HEK293 (cell line): ENCODE results near the gene KIF23.
A peak's percentile ranks its signal among the peaks of the same experiment; 100 is the strongest.

Source experiments
- CTCF ChIA-PET: fragments of 350-600 bp; formaldehyde crosslinking; extraction: SDS; loops from one replicate; lab custom pipeline; 2021; ENCODE audit warnings: antibody characterized with exemption; lab: Yijun Ruan, JAX
- POLR2A ChIA-PET: fragments of 300-600 bp; formaldehyde crosslinking; extraction: SDS; loops from one replicate; lab custom pipeline; 2020; ENCODE audit warnings: antibody characterized with exemption, inconsistent platforms; lab: Yijun Ruan, JAX
- H3K27ac ChIP-seq: fragments of 200-500 bp; sonication (Bioruptor generic); 2 replicates; pipeline ENCODE4 v1.5.1; 2014; ENCODE audit warnings: low read depth, low read length, control low read depth, inconsistent platforms; ENCODE audit errors: extremely low read depth
- H3K36me3 ChIP-seq, 2 experiments: fragments of 200-500 bp in 1 of 2; sonication (Bioruptor generic) in 1 of 2; 1 replicate in 1 of 2; 2 replicates in 1 of 2; pipeline ENCODE4 v1.5.1; 2014 to 2017; ENCODE audit warnings: inconsistent platforms in 2 of 2, low read length in 2 of 2; ENCODE audit not compliant: control insufficient read depth in 2 of 2, insufficient read depth in 1 of 2
- H3K4me1 ChIP-seq: fragments of 200-500 bp; sonication (Bioruptor generic); 2 replicates; pipeline ENCODE4 v1.5.1; 2014; ENCODE audit warnings: mild to moderate bottlenecking, low read length, inconsistent platforms; ENCODE audit not compliant: control insufficient read depth, insufficient read depth
- H3K4me3 ChIP-seq: 2 replicates; pipeline ENCODE4 v1.5.1; 2011; ENCODE audit warnings: low read depth, mild to moderate bottlenecking, control low read depth, low read length, moderate library complexity
- H3K9me3 ChIP-seq: fragments of 200-500 bp; sonication (Bioruptor generic); 2 replicates; pipeline ENCODE4 v1.5.1; 2014; ENCODE audit warnings: low read depth, low read length, inconsistent platforms; ENCODE audit not compliant: control insufficient read depth, insufficient read depth
- GLIS1 ChIP-seq: fragments of 450-650 bp; formaldehyde crosslinking; IDR thresholded peaks from 2 replicates; pipeline ENCODE4 v1.5.1; 2016; ENCODE audit warnings: missing biosample characterization, missing genetic modification characterization
- IKZF3 ChIP-seq: fragments of 450-650 bp; IDR thresholded peaks from 2 replicates; pipeline ENCODE4 v1.5.0; 2018; ENCODE audit warnings: missing biosample characterization, mild to moderate bottlenecking, missing genetic modification characterization, moderate library complexity
- PRDM1 ChIP-seq: fragments of 450-650 bp; formaldehyde crosslinking; IDR thresholded peaks from 2 replicates; pipeline ENCODE4; 2016; ENCODE audit warnings: missing biosample characterization, missing genetic modification characterization
- PRDM10 ChIP-seq: fragments of 450-650 bp; formaldehyde crosslinking; IDR thresholded peaks from 2 replicates; pipeline ENCODE4 v1.5.1; 2016; ENCODE audit warnings: missing biosample characterization, missing genetic modification characterization
- SCRT1 ChIP-seq: fragments of 450-650 bp; formaldehyde crosslinking; IDR thresholded peaks from 2 replicates; pipeline ENCODE4 v1.5.1; 2016; ENCODE audit warnings: missing biosample characterization, missing genetic modification characterization, borderline replicate concordance
- ZBTB17 ChIP-seq: fragments of 450-650 bp; formaldehyde crosslinking; IDR thresholded peaks from 2 replicates; pipeline ENCODE4 v1.5.1; 2016; ENCODE audit warnings: missing biosample characterization, missing genetic modification characterization
- ZBTB7A ChIP-seq: fragments of 450-650 bp; formaldehyde crosslinking; IDR thresholded peaks from 2 replicates; pipeline ENCODE4 v1.5.1; 2016; ENCODE audit warnings: low read depth, missing biosample characterization, missing genetic modification characterization
- ZEB2 ChIP-seq: fragments of 450-650 bp; formaldehyde crosslinking; IDR thresholded peaks from 2 replicates; pipeline ENCODE4 v1.5.1; 2016; ENCODE audit warnings: missing biosample characterization, missing genetic modification characterization
- ZIC2 ChIP-seq: fragments of 450-650 bp; formaldehyde crosslinking; IDR thresholded peaks from 2 replicates; pipeline ENCODE4 v1.5.1; 2016; ENCODE audit warnings: missing biosample characterization, missing genetic modification characterization
- ZNF2 ChIP-seq: fragments of 450-650 bp; formaldehyde crosslinking; IDR thresholded peaks from 2 replicates; pipeline ENCODE4 v1.5.1; 2016; ENCODE audit warnings: missing biosample characterization, missing genetic modification characterization
- ZNF362 ChIP-seq: fragments of 450-650 bp; formaldehyde crosslinking; IDR thresholded peaks from 2 replicates; pipeline ENCODE4 v1.5.1; 2016; ENCODE audit warnings: missing biosample characterization, missing genetic modification characterization
- ZNF366 ChIP-seq: fragments of 450-650 bp; formaldehyde crosslinking; conservative IDR thresholded peaks from 2 replicates; pipeline ENCODE4 v1.5.1; 2016; ENCODE audit warnings: missing biosample characterization, missing genetic modification characterization
- ZNF529 ChIP-seq: fragments of 450-650 bp; formaldehyde crosslinking; IDR thresholded peaks from 2 replicates; pipeline ENCODE4 v1.5.1; 2017; ENCODE audit warnings: missing genetic modification characterization, missing biosample characterization; ENCODE audit not compliant: insufficient replicate concordance
- ZNF560 ChIP-seq: fragments of 450-650 bp; formaldehyde crosslinking; IDR thresholded peaks from 2 replicates; pipeline ENCODE4 v1.5.1; 2017; ENCODE audit warnings: missing biosample characterization, missing genetic modification characterization, borderline replicate concordance
- ZNF610 ChIP-seq: fragments of 450-650 bp; formaldehyde crosslinking; IDR thresholded peaks from 2 replicates; pipeline ENCODE4 v1.5.1; 2016; ENCODE audit warnings: missing biosample characterization, missing genetic modification characterization, borderline replicate concordance
- ZNF629 ChIP-seq: fragments of 450-650 bp; formaldehyde crosslinking; IDR thresholded peaks from 2 replicates; pipeline ENCODE4 v1.5.1; 2017; ENCODE audit warnings: missing biosample characterization, missing genetic modification characterization
- ZNF654 ChIP-seq: fragments of 450-650 bp; formaldehyde crosslinking; IDR thresholded peaks from 2 replicates; pipeline ENCODE4 v1.5.1; 2016; ENCODE audit warnings: low read depth, missing biosample characterization, missing genetic modification characterization
- ZNF670 ChIP-seq: fragments of 450-650 bp; formaldehyde crosslinking; IDR thresholded peaks from 2 replicates; pipeline ENCODE4 v1.5.1; 2016; ENCODE audit warnings: missing biosample characterization, missing genetic modification characterization, low read depth
- ZNF677 ChIP-seq: fragments of 450-650 bp; IDR thresholded peaks from 2 replicates; pipeline ENCODE4 v1.5.0; 2018; ENCODE audit warnings: missing biosample characterization, mild to moderate bottlenecking, missing genetic modification characterization, moderate library complexity
- ZNF791 ChIP-seq: fragments of 450-650 bp; formaldehyde crosslinking; IDR thresholded peaks from 2 replicates; pipeline ENCODE4 v1.5.1; 2016; ENCODE audit warnings: missing biosample characterization, missing genetic modification characterization
- TF ChIP-seq, protein P1 (sequence below): fragments of 450-650 bp; formaldehyde crosslinking; IDR thresholded peaks from 2 replicates; pipeline ENCODE4 v1.5.1; 2016; ENCODE audit warnings: missing biosample characterization, missing genetic modification characterization
- TF ChIP-seq, protein P2 (sequence below): fragments of 450-650 bp; formaldehyde crosslinking; IDR thresholded peaks from 2 replicates; pipeline ENCODE4 v1.5.1; 2016; ENCODE audit warnings: missing biosample characterization, missing genetic modification characterization
- TF ChIP-seq, protein P3 (sequence below): fragments of 450-650 bp; formaldehyde crosslinking; IDR thresholded peaks from 2 replicates; pipeline ENCODE4 v1.5.1; 2017; ENCODE audit warnings: missing biosample characterization, mild to moderate bottlenecking, missing genetic modification characterization, moderate library complexity

KIF23 gene

DNA sequence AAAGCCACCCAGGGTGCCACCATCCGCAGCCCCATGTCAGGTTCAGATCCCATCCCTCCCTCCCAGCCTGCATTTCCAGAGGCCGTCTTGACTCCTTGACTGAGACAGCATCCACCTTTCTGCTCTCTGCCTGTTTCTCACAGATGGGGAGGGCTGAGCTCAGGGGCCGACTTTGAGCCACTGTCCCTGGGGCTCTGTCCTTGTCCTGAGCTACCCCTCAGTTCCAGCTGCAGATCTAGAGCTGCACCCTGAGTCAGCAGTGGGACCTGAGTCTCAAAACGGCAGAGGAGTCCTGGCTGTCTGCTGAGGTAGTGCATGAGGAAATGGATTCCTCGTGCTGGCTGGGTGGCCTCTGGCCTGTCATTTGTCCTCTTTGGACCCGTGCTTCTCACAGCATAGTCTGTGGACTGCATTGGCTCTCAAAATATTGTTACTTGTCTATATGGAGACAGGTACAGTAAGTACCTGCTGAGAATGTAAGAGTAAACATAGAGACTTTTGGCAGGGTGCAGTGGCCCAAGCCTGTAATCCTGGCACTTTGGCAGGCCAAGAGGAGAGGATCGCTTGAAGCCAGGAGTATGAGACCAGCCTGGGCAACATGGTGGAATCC, 60.8 kb downstream of the KIF23 start:
- ChIA-PET CTCF (interaction anchor here (0.6 to 5.5 kb wide), 14 partner anchors 8 to 1281 kb away, joined by 3 to 65 read pairs (median 4); no protein-coding TSS in a partner anchor), POLR2A (no interaction called here)
- TF ChIP-seq ZNF560 (tag by site-specific recombination) (no peak), ZNF366 (no peak), ZNF610 (no peak)

DNA sequence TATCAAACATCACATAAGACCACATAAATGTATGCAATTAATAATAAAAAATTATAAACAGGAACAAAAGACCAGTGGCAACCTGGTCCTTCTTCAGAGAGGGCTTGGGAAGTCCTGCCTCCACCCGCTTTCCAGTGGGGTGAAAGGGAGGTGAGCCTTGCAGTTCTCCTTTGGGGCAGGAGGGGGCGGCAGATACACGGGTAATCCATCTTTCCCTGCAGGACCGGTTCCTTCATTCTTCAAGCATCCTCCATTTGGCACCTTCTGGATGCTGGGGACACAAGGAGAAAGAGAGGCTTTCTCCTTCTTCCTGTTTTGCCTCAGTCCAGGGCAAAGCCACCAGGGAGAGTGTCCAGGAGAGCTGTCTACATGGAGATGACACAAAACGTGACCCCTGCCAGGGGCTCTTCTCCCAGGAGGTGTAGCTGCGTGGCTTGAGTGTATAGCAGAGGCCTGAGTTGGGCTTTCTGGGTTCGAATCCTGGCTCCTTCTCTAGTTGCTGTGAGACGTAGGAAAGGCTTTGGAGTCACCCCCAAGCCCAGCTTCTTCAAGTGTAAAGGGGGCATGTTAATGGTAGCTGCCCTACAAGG, 61.7 kb downstream of the KIF23 start:
- H3K4me1 ChIP-seq, result no peaks in the 10 kb centered on the region
- H3K9me3 ChIP-seq, result no peaks in the 10 kb centered on the region
- H3K27ac ChIP-seq, result no peak overlapping the region
- no peaks in the 10 kb centered on the region for H3K36me3 ChIP-seq
- CTCF ChIA-PET, result interaction anchor here (0.6 to 5.5 kb wide), 33 partner anchors 9 to 1503 kb away, joined by 3 to 65 read pairs (median 4); no protein-coding TSS in a partner anchor
- no peak overlapping the region for H3K4me3 ChIP-seq
- POLR2A ChIA-PET, result interaction anchor here (0.6 kb wide), 1 partner anchor 678 kb away, joined by 4 read pairs; no protein-coding TSS in a partner anchor
- TF ChIP-seq ZNF362, result 0 out of 2 replicates have a peak, but pooled peaks have one; percentile 46
- no peak for TF ChIP-seq SCRT1 (tag by site-specific recombination)
- TF ChIP-seq, protein P1, sequence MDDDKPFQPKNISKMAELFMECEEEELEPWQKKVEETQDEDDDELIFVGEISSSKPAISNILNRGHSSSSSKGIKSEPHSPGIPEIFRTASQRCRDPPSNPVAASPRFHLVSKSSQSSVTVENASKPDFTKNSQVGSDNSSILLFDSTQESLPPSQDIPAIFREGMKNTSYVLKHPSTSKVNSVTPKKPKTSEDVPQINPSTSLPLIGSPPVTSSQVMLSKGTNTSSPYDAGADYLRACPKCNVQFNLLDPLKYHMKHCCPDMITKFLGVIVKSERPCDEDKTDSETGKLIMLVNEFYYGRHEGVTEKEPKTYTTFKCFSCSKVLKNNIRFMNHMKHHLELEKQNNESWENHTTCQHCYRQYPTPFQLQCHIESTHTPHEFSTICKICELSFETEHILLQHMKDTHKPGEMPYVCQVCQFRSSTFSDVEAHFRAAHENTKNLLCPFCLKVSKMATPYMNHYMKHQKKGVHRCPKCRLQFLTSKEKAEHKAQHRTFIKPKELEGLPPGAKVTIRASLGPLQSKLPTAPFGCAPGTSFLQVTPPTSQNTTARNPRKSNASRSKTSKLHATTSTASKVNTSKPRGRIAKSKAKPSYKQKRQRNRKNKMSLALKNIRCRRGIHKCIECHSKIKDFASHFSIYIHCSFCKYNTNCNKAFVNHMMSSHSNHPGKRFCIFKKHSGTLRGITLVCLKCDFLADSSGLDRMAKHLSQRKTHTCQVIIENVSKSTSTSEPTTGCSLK (tag by site-specific recombination), result no peak
- TF ChIP-seq ZNF654, result peak; percentile 96
- TF ChIP-seq ZNF670 (tag by site-specific recombination), result no peak
- TF ChIP-seq GLIS1 (tag by site-specific recombination), result peak; percentile 10; the same call in 1 of the 2 replicates
- TF ChIP-seq ZNF629 (tag by site-specific recombination), result no peak
- TF ChIP-seq ZNF791, result no peak
- TF ChIP-seq ZBTB7A (tag by site-specific recombination), result no peak
- TF ChIP-seq, protein P2, sequence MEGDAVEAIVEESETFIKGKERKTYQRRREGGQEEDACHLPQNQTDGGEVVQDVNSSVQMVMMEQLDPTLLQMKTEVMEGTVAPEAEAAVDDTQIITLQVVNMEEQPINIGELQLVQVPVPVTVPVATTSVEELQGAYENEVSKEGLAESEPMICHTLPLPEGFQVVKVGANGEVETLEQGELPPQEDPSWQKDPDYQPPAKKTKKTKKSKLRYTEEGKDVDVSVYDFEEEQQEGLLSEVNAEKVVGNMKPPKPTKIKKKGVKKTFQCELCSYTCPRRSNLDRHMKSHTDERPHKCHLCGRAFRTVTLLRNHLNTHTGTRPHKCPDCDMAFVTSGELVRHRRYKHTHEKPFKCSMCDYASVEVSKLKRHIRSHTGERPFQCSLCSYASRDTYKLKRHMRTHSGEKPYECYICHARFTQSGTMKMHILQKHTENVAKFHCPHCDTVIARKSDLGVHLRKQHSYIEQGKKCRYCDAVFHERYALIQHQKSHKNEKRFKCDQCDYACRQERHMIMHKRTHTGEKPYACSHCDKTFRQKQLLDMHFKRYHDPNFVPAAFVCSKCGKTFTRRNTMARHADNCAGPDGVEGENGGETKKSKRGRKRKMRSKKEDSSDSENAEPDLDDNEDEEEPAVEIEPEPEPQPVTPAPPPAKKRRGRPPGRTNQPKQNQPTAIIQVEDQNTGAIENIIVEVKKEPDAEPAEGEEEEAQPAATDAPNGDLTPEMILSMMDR, result peak; percentile 80
- peak; percentile 41; the same call in 1 of the 2 replicates for TF ChIP-seq ZBTB17 (tag by site-specific recombination)
- peak; percentile 29; the same call in 1 of the 2 replicates for TF ChIP-seq PRDM1 (tag by site-specific recombination)
- 0 out of 2 replicates have a peak, but pooled peaks have one; percentile 29 for TF ChIP-seq ZNF2
- TF ChIP-seq PRDM10 (tag by site-specific recombination), result 0 out of 2 replicates have a peak, but pooled peaks have one; percentile 31
- peak; percentile 74 for TF ChIP-seq ZNF366
- no peak for TF ChIP-seq ZNF677 (tag by site-specific recombination)
- TF ChIP-seq ZNF529 (tag by site-specific recombination), result no peak
- TF ChIP-seq ZIC2, result no peak
- no peak for TF ChIP-seq ZEB2 (tag by site-specific recombination)
- TF ChIP-seq, protein P3, sequence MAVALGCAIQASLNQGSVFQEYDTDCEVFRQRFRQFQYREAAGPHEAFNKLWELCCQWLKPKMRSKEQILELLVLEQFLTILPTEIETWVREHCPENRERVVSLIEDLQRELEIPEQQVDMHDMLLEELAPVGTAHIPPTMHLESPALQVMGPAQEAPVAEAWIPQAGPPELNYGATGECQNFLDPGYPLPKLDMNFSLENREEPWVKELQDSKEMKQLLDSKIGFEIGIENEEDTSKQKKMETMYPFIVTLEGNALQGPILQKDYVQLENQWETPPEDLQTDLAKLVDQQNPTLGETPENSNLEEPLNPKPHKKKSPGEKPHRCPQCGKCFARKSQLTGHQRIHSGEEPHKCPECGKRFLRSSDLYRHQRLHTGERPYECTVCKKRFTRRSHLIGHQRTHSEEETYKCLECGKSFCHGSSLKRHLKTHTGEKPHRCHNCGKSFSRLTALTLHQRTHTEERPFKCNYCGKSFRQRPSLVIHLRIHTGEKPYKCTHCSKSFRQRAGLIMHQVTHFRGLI, result no peak
- TF ChIP-seq IKZF3 (tag by site-specific recombination), result peak; percentile 85

More for the DNA sequence above, 60.8 kb downstream of the KIF23 start:
- Histone ChIP-seq H3K36me3 (no peaks in the 10 kb centered on the region), H3K4me1 (no peaks in the 10 kb centered on the region), H3K9me3 (no peaks in the 10 kb centered on the region), H3K27ac (no peak overlapping the region), H3K4me3 (no peak overlapping the region)
